Central memory CD8-positive, alpha-beta T cell (primary cell): Measurements from ENCODE around the gene RGS3.
A peak's percentile ranks its signal among the peaks of the same experiment; 100 is the strongest.

Source experiments
- ATAC-seq: fragments of 150-1000 bp; cut with Tn5 transposase; replicated peaks from 2 replicates; pipeline ENCODE4 v1.10.0; 2022; ENCODE audit warnings: mild to moderate bottlenecking, moderate FRiP score, moderate number of reproducible peaks; ENCODE audit not compliant: poor library complexity, severe bottlenecking; ENCODE audit errors: extremely low read depth
- DNase-seq, 2 donors: peaks; one replicate each; pipeline ENCODE4 v3.0.0; 2021; ENCODE audit warnings: low spot score in 2 of 2
- H3K27ac Mint-ChIP-seq: one replicate; pipeline ENCODE4 v1.8.0; 2022; ENCODE audit warnings: low read depth, mild to moderate bottlenecking, moderate library complexity, mixed read lengths
- H3K27me3 Mint-ChIP-seq: one replicate; pipeline ENCODE4 v1.8.0; 2022; ENCODE audit warnings: mixed read lengths
- H3K36me3 Mint-ChIP-seq: one replicate; pipeline ENCODE4 v1.8.0; 2022; ENCODE audit warnings: mild to moderate bottlenecking, moderate library complexity, mixed read lengths; ENCODE audit not compliant: insufficient read depth
- H3K4me1 Mint-ChIP-seq: one replicate; pipeline ENCODE4 v1.8.0; 2022; ENCODE audit warnings: mixed read lengths
- H3K4me3 Mint-ChIP-seq: one replicate; pipeline ENCODE4 v1.8.0; 2022; ENCODE audit warnings: mild to moderate bottlenecking, moderate library complexity, mixed read lengths
- H3K9me3 Mint-ChIP-seq: one replicate; pipeline ENCODE4 v1.8.0; 2022; ENCODE audit warnings: mixed read lengths

RGS3 gene

DNA sequence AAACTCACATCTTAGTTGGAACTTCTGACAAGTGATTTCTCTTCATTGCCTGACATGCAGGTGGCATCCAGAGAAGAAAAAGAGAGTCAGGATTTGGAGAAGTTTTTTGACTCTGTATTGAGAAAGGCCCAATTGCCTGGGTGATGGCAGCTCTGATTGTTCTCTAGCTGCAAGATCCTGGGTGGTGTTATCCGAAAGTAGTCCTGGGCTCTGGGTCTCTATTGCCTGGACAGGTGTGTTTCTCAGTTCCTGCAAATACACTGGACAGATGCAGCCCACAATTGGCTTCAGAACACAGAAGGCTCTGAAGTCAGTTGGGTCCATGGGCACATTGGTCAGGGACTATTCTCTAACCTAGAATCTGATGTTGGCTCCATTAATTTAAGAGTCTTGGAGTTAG lies 67.4 kb downstream of the RGS3 start:
- no peak overlapping the region for H3K27ac Mint-ChIP-seq
- H3K4me3 Mint-ChIP-seq = no peak overlapping the region
- no peaks in the 10 kb centered on the region for H3K9me3 Mint-ChIP-seq
- DNase-seq = no peak
- H3K36me3 Mint-ChIP-seq = peaks cover 41% of the 10 kb centered on the region
- H3K4me1 Mint-ChIP-seq = peaks cover 64% of the 10 kb centered on the region
- no peaks in the 10 kb centered on the region for H3K27me3 Mint-ChIP-seq
- no peak for ATAC-seq

GRCh38 chr9:113531919-113532808 lies 68.6 kb downstream of the RGS3 start:
- DNase-seq (no peak), ATAC-seq (no peak)
- peak overlapping the region; percentile 86 for H3K27ac Mint-ChIP-seq

DNA sequence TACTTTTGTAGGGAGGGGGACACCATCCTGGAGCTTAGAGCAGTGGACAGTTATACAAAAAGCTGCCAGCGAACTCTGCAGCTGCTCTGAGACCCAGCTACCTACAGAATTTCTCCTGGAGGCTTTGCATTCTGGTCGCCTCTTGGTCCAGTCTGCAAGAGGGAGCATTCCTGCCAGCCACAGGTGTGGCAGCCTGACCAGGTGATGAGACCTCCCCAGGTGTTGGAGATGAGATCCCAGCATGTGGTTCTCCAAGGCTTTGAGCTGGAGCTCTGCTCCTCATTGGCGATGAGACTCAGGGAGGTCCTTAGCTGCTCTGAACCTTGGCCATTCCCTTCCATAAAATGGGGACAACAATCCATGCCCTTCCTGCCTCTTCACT lies 69.3 kb downstream of the RGS3 start:
- H3K9me3 Mint-ChIP-seq = no peaks in the 10 kb centered on the region
- peaks cover 41% of the 10 kb centered on the region for H3K36me3 Mint-ChIP-seq
- H3K4me1 Mint-ChIP-seq = peaks cover 63% of the 10 kb centered on the region
- no peak overlapping the region for H3K4me3 Mint-ChIP-seq
- peak overlapping the region; percentile 86 for H3K27ac Mint-ChIP-seq
- ATAC-seq (no peak), DNase-seq (no peak)
- no peaks in the 10 kb centered on the region for H3K27me3 Mint-ChIP-seq

More at GRCh38 chr9:113531919-113532808, 68.6 kb downstream of the RGS3 start:
- peaks cover 38% of the 10 kb centered on the region for H3K36me3 Mint-ChIP-seq
- H3K27me3 Mint-ChIP-seq = no peaks in the 10 kb centered on the region
- peaks cover 63% of the 10 kb centered on the region for H3K4me1 Mint-ChIP-seq
- no peaks in the 10 kb centered on the region for H3K9me3 Mint-ChIP-seq
- no peak overlapping the region for H3K4me3 Mint-ChIP-seq

GRCh38 chr9:113533335-113534225 lies 70.1 kb downstream of the RGS3 start:
- DNase-seq (no peak), ATAC-seq (no peak)
- Mint-ChIP-seq H3K4me3 (no peak overlapping the region), H3K4me1 (peaks cover 57% of the 10 kb centered on the region), H3K27me3 (no peaks in the 10 kb centered on the region), H3K27ac (peak overlapping the region; percentile 46), H3K9me3 (no peaks in the 10 kb centered on the region), H3K36me3 (peaks cover 41% of the 10 kb centered on the region)

- H3K4me1 Mint-ChIP-seq = peaks cover 60% of the 10 kb centered on the region
- ATAC-seq (no peak), DNase-seq (no peak)
- no peaks in the 10 kb centered on the region for H3K27me3 Mint-ChIP-seq
- no peak overlapping the region for H3K4me3 Mint-ChIP-seq
- H3K36me3 Mint-ChIP-seq = peaks cover 35% of the 10 kb centered on the region
- H3K27ac Mint-ChIP-seq = peak overlapping the region; percentile 68
- no peaks in the 10 kb centered on the region for H3K9me3 Mint-ChIP-seq
Measured at GRCh38 chr9:113535756-113536155, 72.2 kb downstream of the RGS3 start.

GRCh38 chr9:113536166-113536482 lies 72.6 kb downstream of the RGS3 start:
- no peaks in the 10 kb centered on the region for H3K27me3 Mint-ChIP-seq

GRCh38 chr9:113536483-113537228 lies 73.1 kb downstream of the RGS3 start:
- no peak for DNase-seq
- Mint-ChIP-seq H3K36me3 (peaks cover 34% of the 10 kb centered on the region), H3K4me3 (peak overlapping the region; percentile 16), H3K9me3 (no peaks in the 10 kb centered on the region), H3K27me3 (no peaks in the 10 kb centered on the region), H3K4me1 (peaks cover 58% of the 10 kb centered on the region), H3K27ac (peak overlapping the region; percentile 61)
- no peak for ATAC-seq

More at GRCh38 chr9:113536166-113536482, 72.6 kb downstream of the RGS3 start:
- DNase-seq = no peak
- Mint-ChIP-seq H3K36me3 (peaks cover 35% of the 10 kb centered on the region), H3K27ac (peak overlapping the region; percentile 68), H3K4me3 (no peak overlapping the region), H3K9me3 (no peaks in the 10 kb centered on the region), H3K4me1 (peaks cover 59% of the 10 kb centered on the region)
- ATAC-seq = no peak

- ATAC-seq = no peak
- Mint-ChIP-seq H3K9me3 (no peaks in the 10 kb centered on the region), H3K4me3 (peak overlapping the region; percentile 16), H3K36me3 (peaks cover 33% of the 10 kb centered on the region), H3K27ac (peak overlapping the region; percentile 61), H3K4me1 (peaks cover 58% of the 10 kb centered on the region), H3K27me3 (no peaks in the 10 kb centered on the region)
- no peak for DNase-seq
Measured at GRCh38 chr9:113537229-113537810, 73.8 kb downstream of the RGS3 start.

DNA sequence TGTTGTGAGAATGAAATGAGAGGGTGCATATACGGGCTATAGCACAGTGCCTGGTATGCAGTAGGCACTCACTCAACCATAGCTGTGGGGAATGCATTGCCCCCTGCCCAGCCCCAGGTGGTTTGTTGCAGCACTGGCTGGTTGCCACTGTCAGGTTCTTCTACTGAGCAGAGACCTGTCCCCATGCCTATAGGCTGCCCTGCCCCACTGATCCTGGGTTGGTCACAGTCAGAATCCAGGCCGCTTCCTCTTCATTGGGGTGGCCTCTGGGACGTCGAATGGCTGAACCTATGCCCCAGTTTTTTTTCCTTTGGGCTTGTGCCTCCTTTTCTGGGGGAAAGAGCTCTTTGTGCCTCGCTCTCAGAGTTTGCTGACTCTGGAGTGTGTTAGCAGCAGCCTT lies 74.6 kb downstream of the RGS3 start:
- Mint-ChIP-seq H3K36me3 (peaks cover 30% of the 10 kb centered on the region), H3K4me1 (peaks cover 63% of the 10 kb centered on the region), H3K27me3 (no peaks in the 10 kb centered on the region), H3K9me3 (no peaks in the 10 kb centered on the region), H3K4me3 (no peak overlapping the region), H3K27ac (peak overlapping the region; percentile 29)
- no peak for DNase-seq
- ATAC-seq = no peak

GRCh38 chr9:113538701-113539430 lies 75.3 kb downstream of the RGS3 start:
- peaks cover 69% of the 10 kb centered on the region for H3K4me1 Mint-ChIP-seq
- H3K4me3 Mint-ChIP-seq = no peak overlapping the region
- no peaks in the 10 kb centered on the region for H3K27me3 Mint-ChIP-seq
- no peaks in the 10 kb centered on the region for H3K9me3 Mint-ChIP-seq
- H3K36me3 Mint-ChIP-seq = peaks cover 31% of the 10 kb centered on the region
- DNase-seq (no peak), ATAC-seq (no peak)
- H3K27ac Mint-ChIP-seq = peak overlapping the region; percentile 29

GRCh38 chr9:113540466-113540865 lies 76.9 kb downstream of the RGS3 start:
- H3K4me3 Mint-ChIP-seq = no peak overlapping the region
- H3K4me1 Mint-ChIP-seq = peaks cover 84% of the 10 kb centered on the region
- H3K9me3 Mint-ChIP-seq = no peaks in the 10 kb centered on the region
- H3K36me3 Mint-ChIP-seq = peaks cover 39% of the 10 kb centered on the region
- no peaks in the 10 kb centered on the region for H3K27me3 Mint-ChIP-seq
- no peak for ATAC-seq
- peak overlapping the region; percentile 86 for H3K27ac Mint-ChIP-seq
- no peak for DNase-seq
